Tibial nerve (tissue), 4 donors: ENCODE data around the gene HOXA5.

Experiments used
- EP300 ChIP-seq, 2 donors: sonication (generic); formaldehyde crosslinking; IDR thresholded peaks; one replicate each; pipeline ENCODE4 v1.6.1; 2017; ENCODE audit warnings: antibody characterized with exemption in 2 of 2, mild to moderate bottlenecking in 1 of 2
- POLR2A ChIP-seq, 2 donors: fragments of 450-650 bp; IDR thresholded peaks; one replicate each; pipeline ENCODE4 v1.6.1; 2017; ENCODE audit warnings: antibody characterized with exemption in 2 of 2, mild to moderate bottlenecking in 2 of 2, moderate library complexity in 2 of 2
- TF ChIP-seq, protein P1 (sequence below), 5 experiments: fragments of 200-600 bp in 3 of 5; fragments of 450-650 bp in 2 of 5; sonication (generic) in 3 of 5; IDR thresholded peaks; one replicate each; pipeline ENCODE4 v1.5.1; 2016 to 2019; ENCODE audit warnings: antibody characterized with exemption in 5 of 5, mild to moderate bottlenecking in 3 of 5, moderate library complexity in 2 of 5

DNA sequence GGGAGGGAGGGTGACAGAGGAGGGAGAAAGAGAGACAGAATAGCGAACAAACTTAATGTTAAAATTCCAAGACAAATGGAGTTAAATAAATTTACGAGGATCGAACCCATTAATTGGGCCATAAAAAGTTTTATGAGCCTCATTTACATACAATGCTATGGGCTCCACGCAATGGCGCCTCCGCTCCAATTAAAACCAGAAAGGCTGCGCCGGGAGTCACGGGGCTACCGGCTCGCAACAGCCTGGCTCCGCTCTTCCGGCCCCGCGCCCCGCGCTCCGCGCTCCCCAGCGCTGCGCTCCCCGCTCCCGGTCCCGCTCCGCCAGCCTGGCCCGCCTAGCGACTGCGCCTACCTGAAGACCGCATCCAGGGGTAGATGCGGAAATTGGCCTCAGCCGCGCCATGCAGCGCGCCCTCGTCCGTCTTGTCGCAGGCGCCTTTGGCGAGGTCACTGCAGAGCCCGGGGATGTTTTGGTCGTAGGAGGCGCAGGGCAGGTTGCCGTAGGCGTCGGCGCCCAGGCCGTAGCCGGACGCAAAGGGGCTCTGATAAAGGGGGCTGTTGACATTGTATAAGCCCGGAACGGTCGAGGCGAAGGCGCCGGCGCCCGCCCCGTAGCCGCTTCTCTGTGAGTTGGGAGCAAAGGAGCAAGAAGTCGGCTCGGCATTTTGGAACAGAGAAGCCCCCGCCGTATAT lies 12.5 kb upstream of the HOXA5 start:
- TF ChIP-seq POLR2A (IDR thresholded peaks at IDR 0.05) (no peak), EP300 (IDR thresholded peaks at IDR 0.05) (no peak)
- TF ChIP-seq, protein P1, sequence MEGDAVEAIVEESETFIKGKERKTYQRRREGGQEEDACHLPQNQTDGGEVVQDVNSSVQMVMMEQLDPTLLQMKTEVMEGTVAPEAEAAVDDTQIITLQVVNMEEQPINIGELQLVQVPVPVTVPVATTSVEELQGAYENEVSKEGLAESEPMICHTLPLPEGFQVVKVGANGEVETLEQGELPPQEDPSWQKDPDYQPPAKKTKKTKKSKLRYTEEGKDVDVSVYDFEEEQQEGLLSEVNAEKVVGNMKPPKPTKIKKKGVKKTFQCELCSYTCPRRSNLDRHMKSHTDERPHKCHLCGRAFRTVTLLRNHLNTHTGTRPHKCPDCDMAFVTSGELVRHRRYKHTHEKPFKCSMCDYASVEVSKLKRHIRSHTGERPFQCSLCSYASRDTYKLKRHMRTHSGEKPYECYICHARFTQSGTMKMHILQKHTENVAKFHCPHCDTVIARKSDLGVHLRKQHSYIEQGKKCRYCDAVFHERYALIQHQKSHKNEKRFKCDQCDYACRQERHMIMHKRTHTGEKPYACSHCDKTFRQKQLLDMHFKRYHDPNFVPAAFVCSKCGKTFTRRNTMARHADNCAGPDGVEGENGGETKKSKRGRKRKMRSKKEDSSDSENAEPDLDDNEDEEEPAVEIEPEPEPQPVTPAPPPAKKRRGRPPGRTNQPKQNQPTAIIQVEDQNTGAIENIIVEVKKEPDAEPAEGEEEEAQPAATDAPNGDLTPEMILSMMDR (IDR thresholded peaks at IDR 0.05): no peak
